Activated T-cell treated with anti-CD3 and anti-CD28 coated beads, Interleukin-2, amount 50 U/mL, for 24 hours (primary cell): Measurements from ENCODE around the gene CTSW.

ENCODE experiments used
- DNase-seq: peaks from one replicate; pipeline ENCODE4 v3.0.0-alpha.2; 2020
- H3K27ac Mint-ChIP-seq: 2 replicates; pipeline ENCODE4 v1.8.0; 2020; ENCODE audit warnings: mild to moderate bottlenecking, mixed read lengths
- H3K27me3 Mint-ChIP-seq: 2 replicates; pipeline ENCODE4 v1.8.0; 2020; ENCODE audit warnings: mixed read lengths
- H3K36me3 Mint-ChIP-seq: 2 replicates; pipeline ENCODE4 v1.8.0; 2020; ENCODE audit warnings: low read depth, mixed read lengths
- H3K4me1 Mint-ChIP-seq: 2 replicates; pipeline ENCODE4 v1.8.0; 2020; ENCODE audit warnings: low read depth, mixed read lengths
- H3K4me3 Mint-ChIP-seq: 2 replicates; pipeline ENCODE4 v1.8.0; 2020; ENCODE audit warnings: mild to moderate bottlenecking, moderate library complexity, mixed read lengths
- H3K9me3 Mint-ChIP-seq: 2 replicates; pipeline ENCODE4 v1.8.0; 2020; ENCODE audit warnings: mixed read lengths

Gene CTSW

DNA sequence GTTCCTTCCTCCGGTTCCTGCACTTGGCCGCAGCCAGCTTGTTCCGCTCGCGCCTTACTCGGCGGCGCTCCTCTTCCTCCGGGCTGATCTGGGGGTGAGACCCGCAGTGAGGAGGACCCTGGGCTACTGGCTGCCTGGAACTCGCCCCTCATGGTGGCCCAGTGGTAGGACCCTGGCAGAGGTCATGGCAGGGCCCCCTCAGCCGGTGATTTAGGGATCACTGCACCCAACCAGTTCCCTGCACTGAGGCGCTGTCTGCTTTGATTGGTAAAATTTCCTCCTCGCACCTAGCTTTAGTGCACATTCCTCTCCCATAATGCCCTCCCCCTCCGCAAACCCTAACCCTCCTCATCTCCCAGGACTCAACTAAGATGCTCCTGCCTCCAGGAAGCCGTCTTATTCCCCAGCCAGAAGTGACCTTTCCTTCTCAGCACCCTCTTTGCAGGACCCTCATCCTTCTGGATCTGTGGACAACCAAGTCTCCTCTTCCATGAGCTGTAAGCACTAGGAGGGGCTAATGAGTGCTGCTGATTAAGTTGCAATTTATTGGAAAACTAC lies 14.5 kb downstream of the CTSW start:
- H3K36me3 Mint-ChIP-seq, result peaks cover 71% of the 10 kb centered on the region
- H3K27me3 Mint-ChIP-seq, result no peaks in the 10 kb centered on the region
- peak; percentile 55 for DNase-seq
- H3K4me3 Mint-ChIP-seq, result peak overlapping the region; percentile 100
- H3K27ac Mint-ChIP-seq, result peak overlapping the region; percentile 94
- H3K9me3 Mint-ChIP-seq, result no peaks in the 10 kb centered on the region
- peaks cover 73% of the 10 kb centered on the region for H3K4me1 Mint-ChIP-seq

DNA sequence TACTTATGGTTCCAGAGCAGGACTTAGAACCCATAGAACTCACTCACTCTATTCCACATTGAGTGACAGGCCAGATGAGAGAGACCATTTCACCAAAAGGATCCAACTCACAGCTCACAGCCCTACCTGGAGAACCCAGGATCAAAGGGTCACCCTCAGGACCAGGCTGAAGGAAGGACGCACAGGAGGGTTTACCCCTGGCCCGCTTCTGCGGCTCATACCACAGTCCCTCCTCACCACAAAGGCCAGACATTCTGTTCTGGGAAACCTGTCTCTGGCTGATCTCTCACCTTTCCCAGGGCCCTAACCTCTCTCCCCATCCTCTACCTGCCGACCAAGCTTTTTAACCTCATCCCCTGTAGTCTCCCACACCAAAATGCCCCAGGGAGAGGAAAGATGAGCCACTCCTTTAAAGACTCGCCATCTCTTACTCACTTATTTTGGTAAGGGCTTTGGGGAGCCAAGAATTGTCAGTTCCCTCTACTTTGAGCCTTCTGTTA lies 15.9 kb downstream of the CTSW start:
- no peak for DNase-seq
- H3K4me1 Mint-ChIP-seq, result peaks cover 61% of the 10 kb centered on the region
- H3K4me3 Mint-ChIP-seq, result peak overlapping the region; percentile 28
- peaks cover 73% of the 10 kb centered on the region for H3K36me3 Mint-ChIP-seq
- no peaks in the 10 kb centered on the region for H3K27me3 Mint-ChIP-seq
- peak overlapping the region; percentile 90 for H3K27ac Mint-ChIP-seq
- H3K9me3 Mint-ChIP-seq, result no peaks in the 10 kb centered on the region

DNA sequence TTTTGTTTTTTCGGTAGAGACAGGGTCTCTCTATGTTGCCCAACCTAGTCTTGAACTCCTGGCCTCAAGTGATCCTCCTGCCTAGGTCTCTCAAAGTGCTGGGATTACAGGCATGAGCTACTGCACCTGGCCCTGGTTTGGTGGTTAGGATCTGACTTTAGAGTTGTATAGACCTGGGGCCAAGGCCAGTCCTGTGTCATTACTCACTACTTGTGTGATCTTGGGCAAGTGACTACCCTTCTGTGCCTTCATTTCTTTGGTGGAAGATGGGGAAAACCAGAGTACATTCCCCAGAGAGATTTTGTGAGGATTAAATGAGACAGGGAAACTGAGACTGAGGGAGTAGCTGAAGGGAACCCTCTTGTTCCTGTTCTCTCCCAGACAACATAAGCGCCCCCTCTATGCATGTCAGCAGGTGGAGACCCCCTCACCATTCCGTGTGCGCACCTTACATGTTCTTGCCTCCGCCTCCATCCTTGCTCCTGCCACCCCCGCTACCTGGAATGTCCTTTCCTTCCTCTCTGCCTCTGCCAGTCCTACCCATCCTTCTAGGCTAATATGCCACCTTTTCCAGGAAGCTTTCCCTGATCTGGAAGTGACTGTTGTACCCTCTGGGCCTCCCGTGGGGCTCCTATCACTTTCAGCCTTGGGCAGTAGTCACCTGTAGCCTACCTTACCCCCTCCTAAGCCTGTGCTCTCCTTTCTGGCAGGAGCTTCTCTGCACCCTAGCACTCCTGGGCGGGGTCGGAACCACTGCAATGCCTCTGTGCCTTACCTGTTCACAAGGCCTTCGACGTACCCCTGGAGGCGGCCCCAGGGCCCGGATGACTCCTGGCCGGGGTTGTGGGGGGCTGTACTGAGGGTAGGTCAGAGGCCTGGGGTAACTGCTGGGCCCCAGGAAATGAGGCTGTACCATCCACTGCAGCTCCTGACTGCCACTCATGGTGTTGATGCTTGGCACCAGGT lies 16.7 kb downstream of the CTSW start:
- Mint-ChIP-seq H3K4me3 (peak overlapping the region; percentile 85), H3K36me3 (peaks cover 71% of the 10 kb centered on the region), H3K9me3 (no peaks in the 10 kb centered on the region), H3K27ac (peak overlapping the region; percentile 90), H3K27me3 (no peaks in the 10 kb centered on the region), H3K4me1 (peaks cover 68% of the 10 kb centered on the region)
- DNase-seq, result no peak

DNA sequence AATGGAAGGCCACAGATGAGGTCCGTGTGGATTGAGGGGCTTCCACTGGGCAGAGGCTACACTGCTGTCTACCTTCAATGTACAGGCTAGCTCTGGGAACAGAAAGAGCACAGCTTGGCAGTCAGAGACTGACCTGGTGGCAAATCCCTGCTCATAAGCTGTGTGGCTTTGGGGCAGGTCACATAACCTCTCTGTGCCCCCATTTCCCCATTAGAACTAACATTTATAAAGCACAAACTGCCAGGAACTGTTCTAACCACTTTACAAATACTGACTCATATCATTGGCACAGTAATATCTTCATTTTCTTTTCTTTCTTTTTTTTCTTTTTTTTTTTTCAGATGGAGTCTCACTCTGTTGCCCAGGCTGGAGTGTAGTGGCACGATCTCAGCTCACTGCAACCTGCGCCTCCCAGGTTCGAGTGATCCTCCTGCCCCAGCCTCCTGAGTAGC lies 17.4 kb downstream of the CTSW start:
- no peak for DNase-seq
- Mint-ChIP-seq H3K4me3 (peak overlapping the region; percentile 85), H3K36me3 (peaks cover 64% of the 10 kb centered on the region), H3K4me1 (peaks cover 70% of the 10 kb centered on the region), H3K9me3 (no peaks in the 10 kb centered on the region), H3K27ac (peak overlapping the region; percentile 90), H3K27me3 (no peaks in the 10 kb centered on the region)

DNA sequence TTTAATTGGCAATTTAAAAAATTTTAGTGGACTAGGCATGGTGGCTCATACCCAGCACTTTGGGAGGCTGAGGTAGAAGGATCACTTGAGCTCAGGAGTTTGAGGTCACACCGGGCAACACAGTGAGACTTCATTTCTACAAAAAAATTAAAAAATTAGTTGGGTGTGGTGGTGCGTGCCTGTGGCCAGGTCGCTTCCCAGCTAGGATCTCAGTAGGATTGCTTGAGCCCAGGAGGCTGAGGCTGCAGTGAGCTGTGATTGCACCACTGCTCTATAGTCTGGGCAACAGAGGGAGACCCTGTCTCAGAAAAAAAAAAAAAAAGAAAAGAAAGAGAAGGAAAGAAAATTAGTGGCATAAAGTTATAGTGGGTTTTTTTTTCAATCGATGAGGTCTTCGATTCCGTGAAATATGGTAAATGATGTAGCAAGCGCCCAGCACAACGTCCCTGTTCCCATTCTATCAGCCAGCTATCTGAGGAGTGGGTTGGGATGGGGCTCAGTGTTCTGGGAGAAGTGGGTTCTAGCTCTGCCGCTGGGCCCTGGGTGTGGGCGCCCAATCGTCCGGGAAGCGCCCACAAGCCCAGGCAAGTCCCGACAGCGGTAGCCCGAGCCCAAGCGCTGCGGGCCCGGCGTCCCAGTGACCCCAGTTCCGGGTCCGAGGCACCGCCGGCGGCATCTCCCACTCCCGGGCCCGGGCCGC lies 19.2 kb downstream of the CTSW start:
- Mint-ChIP-seq H3K27me3 (no peaks in the 10 kb centered on the region), H3K27ac (peak overlapping the region; percentile 91), H3K36me3 (peaks cover 47% of the 10 kb centered on the region), H3K4me3 (peak overlapping the region; percentile 85), H3K4me1 (peaks cover 56% of the 10 kb centered on the region), H3K9me3 (no peaks in the 10 kb centered on the region)
- DNase-seq, result no peak

DNA sequence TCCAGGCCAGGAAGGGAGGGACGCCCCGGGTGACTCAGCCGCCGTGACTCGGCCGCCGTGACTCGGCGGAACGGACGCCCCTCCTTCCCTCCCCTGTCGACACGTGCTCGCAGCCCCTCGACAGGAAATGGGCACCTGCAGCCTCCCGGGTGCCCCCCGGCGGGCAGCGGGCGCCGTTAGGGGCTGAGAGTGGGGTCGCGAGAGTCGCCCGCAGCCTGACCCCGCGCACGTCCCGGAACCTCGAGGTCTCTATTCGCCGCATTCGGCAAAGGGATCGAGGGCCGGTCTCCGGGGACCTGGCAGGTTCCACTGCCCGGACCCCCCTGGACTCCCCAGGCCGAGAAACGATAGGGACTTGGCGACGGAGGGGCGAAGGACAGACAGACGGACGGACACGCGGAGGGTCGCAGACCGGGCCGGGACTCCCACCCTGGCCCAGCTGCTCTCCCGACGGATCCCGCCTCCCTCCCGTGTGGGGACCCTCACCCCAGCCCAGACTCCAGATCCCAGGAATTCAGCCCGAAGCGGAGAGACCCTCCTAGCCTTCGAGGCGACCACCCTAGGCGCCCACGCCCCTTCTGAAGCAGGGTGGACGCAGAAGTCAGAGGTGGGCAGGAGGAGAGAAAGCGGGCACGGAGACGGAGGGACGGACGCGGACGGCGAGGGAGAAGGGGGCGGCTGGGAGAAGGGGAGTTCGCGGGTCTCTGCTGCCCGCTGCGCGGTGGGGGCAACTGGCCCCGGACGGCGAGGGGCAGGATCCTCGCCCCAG lies 19.9 kb downstream of the CTSW start:
- Mint-ChIP-seq H3K4me3 (peak overlapping the region; percentile 85), H3K4me1 (peaks cover 50% of the 10 kb centered on the region), H3K9me3 (no peaks in the 10 kb centered on the region), H3K27ac (peak overlapping the region; percentile 95), H3K36me3 (peaks cover 40% of the 10 kb centered on the region), H3K27me3 (no peaks in the 10 kb centered on the region)
- DNase-seq, result peak; percentile 87

DNA sequence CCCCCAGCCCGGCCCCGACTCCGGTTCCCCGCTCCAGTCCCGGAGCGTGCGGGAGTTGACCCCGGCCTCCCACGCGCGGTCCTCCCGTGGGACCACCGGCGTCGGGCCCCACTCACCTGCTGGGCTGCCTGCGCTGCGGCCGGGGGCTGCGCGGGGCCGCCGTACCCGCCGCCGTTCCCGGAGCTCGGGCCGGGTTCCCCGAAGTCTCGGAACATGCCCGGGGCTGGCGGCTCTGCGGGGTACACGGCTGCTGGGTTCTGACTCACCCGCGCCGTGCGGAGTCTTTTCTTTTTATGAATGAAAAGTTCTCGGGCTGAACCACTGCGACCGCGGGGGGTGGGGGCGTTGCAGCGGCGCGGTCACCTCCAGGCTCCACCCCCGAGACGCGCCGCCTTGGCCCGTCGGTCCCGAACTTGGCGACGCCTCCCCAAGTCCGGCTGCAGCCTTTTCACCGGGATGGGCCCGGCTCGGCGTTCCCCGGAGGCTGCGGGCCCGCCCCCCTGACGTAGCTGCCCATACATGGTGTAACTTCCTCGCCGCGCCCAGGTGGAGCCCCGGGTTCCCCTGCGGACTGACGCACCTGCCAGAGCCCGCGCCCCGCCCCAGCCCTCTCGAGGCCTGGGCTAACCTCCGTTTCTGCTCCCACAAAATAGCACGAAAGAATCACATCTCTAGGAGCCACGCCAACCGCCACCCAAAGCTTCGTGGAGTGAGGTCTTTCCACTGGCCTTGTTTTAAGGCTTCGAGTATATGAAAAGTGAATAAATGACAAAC lies 20.7 kb downstream of the CTSW start, which contains the start of gene FOSL1:
TSS of gene FOSL1 (minus strand) at position 264 of the 774 bp plus-strand sequence. CDS start at position 215, 49 bp downstream.
- H3K36me3 Mint-ChIP-seq, result peaks cover 37% of the 10 kb centered on the region
- H3K4me1 Mint-ChIP-seq, result peaks cover 47% of the 10 kb centered on the region
- peak; percentile 95 for DNase-seq
- H3K4me3 Mint-ChIP-seq, result peak within 1 kb of the TSS; percentile 85
- no peaks in the 10 kb centered on the region for H3K27me3 Mint-ChIP-seq
- peak within 1 kb of the TSS; percentile 95 for H3K27ac Mint-ChIP-seq
- no peaks in the 10 kb centered on the region for H3K9me3 Mint-ChIP-seq

DNA sequence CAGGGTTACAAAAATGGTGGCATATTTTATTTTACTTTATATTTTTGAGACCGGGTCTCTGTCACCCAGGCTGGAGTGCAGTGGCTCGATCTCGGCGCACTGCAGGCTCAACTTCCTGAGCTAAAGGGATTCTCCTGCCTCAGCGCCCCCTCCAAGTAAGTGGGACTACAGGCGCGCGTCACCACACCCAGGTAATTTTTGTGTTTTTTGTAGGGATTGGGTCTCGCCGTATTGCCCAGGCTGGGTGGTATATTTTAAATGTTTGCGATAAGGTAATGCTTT lies 21.2 kb downstream of the CTSW start:
- no peaks in the 10 kb centered on the region for H3K27me3 Mint-ChIP-seq
- peaks cover 42% of the 10 kb centered on the region for H3K4me1 Mint-ChIP-seq
- H3K27ac Mint-ChIP-seq, result peak overlapping the region; percentile 89
- peaks cover 31% of the 10 kb centered on the region for H3K36me3 Mint-ChIP-seq
- no peaks in the 10 kb centered on the region for H3K9me3 Mint-ChIP-seq
- DNase-seq, result no peak
- H3K4me3 Mint-ChIP-seq, result peak overlapping the region; percentile 76

DNA sequence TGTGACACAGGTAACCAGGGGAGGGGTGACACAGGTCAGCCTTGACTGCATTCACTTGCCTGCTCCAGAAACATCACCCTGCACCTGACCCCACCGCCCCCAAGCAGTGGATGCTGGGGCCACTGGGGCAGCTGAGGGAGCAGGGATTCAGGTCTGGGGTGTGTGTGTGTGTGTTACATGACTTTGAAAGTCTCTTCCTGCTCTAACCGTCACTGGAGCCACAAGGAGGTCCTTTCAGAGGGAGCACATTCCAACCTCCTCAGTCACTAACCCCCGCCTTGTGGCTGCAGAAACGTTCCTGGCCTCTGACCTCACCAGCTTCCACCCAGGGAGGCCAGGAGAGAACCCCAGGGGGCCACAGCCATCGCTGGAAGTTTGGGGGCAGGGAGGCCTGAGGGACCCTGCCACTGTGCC lies 23.4 kb downstream of the CTSW start:
- H3K4me3 Mint-ChIP-seq, result no peak overlapping the region
- no peaks in the 10 kb centered on the region for H3K27me3 Mint-ChIP-seq
- DNase-seq, result no peak
- no peak overlapping the region for H3K27ac Mint-ChIP-seq
- peaks cover 12% of the 10 kb centered on the region for H3K36me3 Mint-ChIP-seq
- H3K4me1 Mint-ChIP-seq, result peaks cover 22% of the 10 kb centered on the region
- no peaks in the 10 kb centered on the region for H3K9me3 Mint-ChIP-seq

DNA sequence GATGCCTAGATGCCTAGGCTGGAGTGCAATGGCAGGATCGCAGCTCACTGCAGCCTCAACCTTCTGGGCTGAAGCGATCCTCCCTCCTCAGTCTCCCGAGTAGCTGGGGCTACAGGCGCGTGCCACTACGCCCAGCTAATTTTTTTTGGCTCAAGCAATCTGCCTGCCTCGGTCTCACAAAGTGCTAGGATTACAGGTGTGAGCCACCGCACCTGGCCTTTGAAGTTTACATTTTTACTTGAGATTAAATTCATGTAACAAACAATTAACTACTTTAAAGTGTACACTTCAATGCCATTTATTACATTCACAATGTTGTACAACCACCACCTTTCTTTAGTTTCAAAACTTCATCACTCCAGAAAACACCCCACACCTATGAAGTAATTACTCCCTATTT lies 24.1 kb downstream of the CTSW start:
- no peak overlapping the region for H3K27ac Mint-ChIP-seq

DNA sequence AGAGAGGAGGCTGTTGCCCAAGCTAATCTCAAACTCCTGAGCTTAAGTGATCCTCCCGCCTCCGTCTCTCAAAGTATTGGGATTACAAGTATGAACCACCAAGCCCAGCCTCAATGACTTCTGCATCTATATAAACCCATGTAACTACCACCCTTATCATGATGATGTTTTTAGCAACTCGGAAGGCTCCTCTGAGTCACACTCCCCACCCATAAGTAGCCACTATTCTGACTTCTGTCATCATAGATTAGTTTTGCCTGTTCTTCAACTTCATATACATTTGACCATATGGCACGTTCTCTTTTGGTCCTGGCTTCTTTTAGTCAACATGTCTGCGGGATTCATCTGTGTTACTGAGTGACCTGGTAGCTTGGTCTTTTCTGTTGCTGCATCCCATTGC lies 27.0 kb downstream of the CTSW start:
- no peak for DNase-seq
- H3K27me3 Mint-ChIP-seq, result peaks cover 7% of the 10 kb centered on the region
- no peaks in the 10 kb centered on the region for H3K9me3 Mint-ChIP-seq
- H3K4me1 Mint-ChIP-seq, result peaks cover 16% of the 10 kb centered on the region
- no peak overlapping the region for H3K27ac Mint-ChIP-seq
- no peaks in the 10 kb centered on the region for H3K36me3 Mint-ChIP-seq
- H3K4me3 Mint-ChIP-seq, result no peak overlapping the region

More for the DNA sequence above, 24.1 kb downstream of the CTSW start:
- Mint-ChIP-seq H3K27me3 (no peaks in the 10 kb centered on the region), H3K36me3 (peaks cover 6% of the 10 kb centered on the region), H3K4me1 (peaks cover 19% of the 10 kb centered on the region), H3K4me3 (no peak overlapping the region), H3K9me3 (no peaks in the 10 kb centered on the region)
- no peak for DNase-seq

DNA sequence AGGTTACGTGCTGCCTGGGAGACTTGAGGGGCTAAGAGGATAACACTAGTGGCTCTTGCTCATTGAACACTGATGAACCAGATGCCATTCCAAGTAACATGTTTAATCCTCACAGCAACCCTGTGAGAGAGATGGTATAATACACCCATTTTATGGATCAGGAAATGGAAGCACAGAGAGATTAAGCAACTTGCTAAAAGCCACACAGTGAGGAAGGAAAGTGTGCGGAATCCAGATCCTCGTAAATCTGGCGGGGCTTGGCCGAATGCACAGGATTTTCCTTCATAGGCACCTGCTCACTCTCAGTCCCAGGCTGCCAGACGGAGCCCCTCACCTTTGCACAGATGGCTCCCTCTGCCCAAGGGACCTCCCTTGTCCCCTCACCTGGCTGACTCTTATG lies 28.2 kb downstream of the CTSW start:
- no peaks in the 10 kb centered on the region for H3K9me3 Mint-ChIP-seq
- H3K4me1 Mint-ChIP-seq, result peaks cover 7% of the 10 kb centered on the region
- no peaks in the 10 kb centered on the region for H3K36me3 Mint-ChIP-seq
- peaks cover 7% of the 10 kb centered on the region for H3K27me3 Mint-ChIP-seq
- no peak overlapping the region for H3K27ac Mint-ChIP-seq
- no peak overlapping the region for H3K4me3 Mint-ChIP-seq
- DNase-seq, result no peak

DNA sequence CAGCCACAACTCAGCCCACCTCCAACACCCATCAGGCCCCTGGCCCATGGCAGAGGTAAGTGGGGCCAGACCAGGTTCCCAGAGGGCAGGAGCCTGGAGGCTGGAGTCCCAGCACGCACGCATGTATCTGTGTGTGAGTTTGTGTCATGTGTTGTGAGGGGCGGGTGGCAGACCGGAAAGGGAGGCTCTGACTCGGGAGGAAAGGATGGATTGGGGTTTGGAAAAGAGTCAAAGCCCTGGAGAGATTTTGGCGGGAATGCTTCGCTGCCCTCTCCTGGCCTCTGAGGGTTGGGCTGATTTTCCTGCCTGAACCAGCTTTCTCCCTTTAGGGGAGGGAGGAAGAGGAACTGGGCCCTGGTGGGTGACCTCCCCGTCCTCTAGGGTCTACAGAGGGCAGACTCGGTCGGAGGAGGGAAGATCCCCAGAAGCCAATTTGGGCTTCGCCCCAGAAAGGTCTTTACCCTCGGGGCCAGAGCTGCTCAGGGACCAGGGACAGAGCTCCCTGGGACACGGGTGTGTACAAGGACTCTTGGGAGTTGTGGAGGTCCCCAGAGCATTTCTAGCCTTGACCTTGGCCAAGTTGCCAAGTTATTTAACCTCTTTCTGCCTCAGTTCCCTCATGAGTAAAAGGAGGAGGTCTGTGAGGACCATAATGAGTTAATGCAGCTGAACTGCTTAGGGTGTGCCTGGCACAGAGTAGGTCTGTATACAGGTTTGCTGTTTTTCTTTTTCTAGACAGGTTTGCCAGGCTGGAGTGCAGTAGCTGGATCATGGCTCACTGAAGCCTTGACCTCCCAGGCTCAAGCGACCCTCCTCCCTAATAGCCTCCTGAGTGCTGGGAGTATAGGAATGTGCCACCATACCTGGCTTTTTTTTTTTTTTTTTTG lies 32.3 kb downstream of the CTSW start:
- Mint-ChIP-seq H3K27ac (peak overlapping the region; percentile 51), H3K4me3 (no peak overlapping the region), H3K27me3 (peaks cover 7% of the 10 kb centered on the region), H3K4me1 (peaks cover 31% of the 10 kb centered on the region), H3K36me3 (peaks cover 1% of the 10 kb centered on the region), H3K9me3 (no peaks in the 10 kb centered on the region)
- DNase-seq, result no peak
